Endothelial cell (in vitro differentiated cells): ENCODE results near the gene SLC29A4. TPM values are rescaled to one million over a fixed set of nuclear protein-coding genes. Genes with fewer than 3 reads are reported as not detected.
"Not testable (repeated sequence)": the region's sequence is repeated elsewhere in the genome, so short reads cannot be mapped to it uniquely, and the experiment has no call there.

Experiments
- DNase-seq: peaks from one replicate; pipeline ENCODE4 v3.0.0; 2021; ENCODE audit warnings: low spot score
- H3K27ac Mint-ChIP-seq: one replicate; pipeline ENCODE4 v1.8.0; 2021; ENCODE audit warnings: mixed read lengths, inconsistent platforms; ENCODE audit not compliant: unreplicated experiment
- H3K27me3 Mint-ChIP-seq: one replicate; pipeline ENCODE4 v1.8.0; 2021; ENCODE audit warnings: mild to moderate bottlenecking, moderate library complexity, mixed read lengths, inconsistent platforms; ENCODE audit not compliant: unreplicated experiment
- H3K36me3 Mint-ChIP-seq: one replicate; pipeline ENCODE4 v1.8.0; 2021; ENCODE audit warnings: mild to moderate bottlenecking, low read depth, mixed read lengths, inconsistent platforms; ENCODE audit not compliant: unreplicated experiment
- H3K4me1 Mint-ChIP-seq: one replicate; pipeline ENCODE4 v1.8.0; 2021; ENCODE audit warnings: mild to moderate bottlenecking, mixed read lengths, inconsistent platforms; ENCODE audit not compliant: unreplicated experiment
- H3K4me3 Mint-ChIP-seq: one replicate; pipeline ENCODE4 v1.8.0; 2021; ENCODE audit warnings: mild to moderate bottlenecking, mixed read lengths, inconsistent platforms; ENCODE audit not compliant: unreplicated experiment
- H3K9me3 Mint-ChIP-seq: one replicate; pipeline ENCODE4 v1.8.0; 2021; ENCODE audit warnings: mixed read lengths, inconsistent platforms; ENCODE audit not compliant: unreplicated experiment
- total RNA-seq: library from RNA; stranded (reverse); fragmentation: NEBNext Ultra II Directional; extraction: Animal tissue kit (Norgen Biotek cat#: 25700); gene quantifications from one replicate; pipeline ENCODE4 v1.2.1, GENCODE V29; 2021; ENCODE audit not compliant: unreplicated experiment
- TF ChIP-seq, protein P1 (sequence below): fragments of 200-600 bp; sonication (generic); IDR thresholded peaks from one replicate; pipeline ENCODE4 v1.5.0; 2021; ENCODE audit warnings: antibody characterized with exemption; ENCODE audit not compliant: unreplicated experiment

Gene SLC29A4
- total RNA-seq, 1 donor from 2014 or later: 6.4 TPM

DNA sequence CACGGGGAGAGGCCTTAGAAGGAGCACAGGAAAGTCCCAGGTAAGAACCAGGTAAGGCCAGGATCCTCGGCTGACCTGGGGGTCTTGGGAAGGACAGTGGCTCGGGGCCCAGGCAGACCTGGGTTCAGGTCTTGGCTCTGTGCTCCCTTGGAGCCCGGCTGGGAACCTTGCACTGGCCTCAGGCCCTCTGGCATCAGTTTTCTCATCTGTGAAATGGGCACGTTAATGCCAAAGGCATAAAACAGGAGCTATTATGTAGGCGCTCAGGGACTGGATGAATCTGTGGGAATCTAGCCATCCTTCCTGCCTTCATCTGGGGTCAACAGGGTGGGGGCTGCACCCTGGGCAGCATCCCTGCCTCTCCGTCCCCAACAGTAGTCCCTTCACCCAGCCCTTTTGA, 8.3 kb upstream of the SLC29A4 start:
- H3K4me3 Mint-ChIP-seq: no peak overlapping the region
- DNase-seq: no peak
- no peaks in the 10 kb centered on the region for H3K36me3 Mint-ChIP-seq
- H3K27me3 Mint-ChIP-seq: peaks cover 3% of the 10 kb centered on the region
- H3K27ac Mint-ChIP-seq: no peak overlapping the region
- no peaks in the 10 kb centered on the region for H3K9me3 Mint-ChIP-seq
- TF ChIP-seq, protein P1, sequence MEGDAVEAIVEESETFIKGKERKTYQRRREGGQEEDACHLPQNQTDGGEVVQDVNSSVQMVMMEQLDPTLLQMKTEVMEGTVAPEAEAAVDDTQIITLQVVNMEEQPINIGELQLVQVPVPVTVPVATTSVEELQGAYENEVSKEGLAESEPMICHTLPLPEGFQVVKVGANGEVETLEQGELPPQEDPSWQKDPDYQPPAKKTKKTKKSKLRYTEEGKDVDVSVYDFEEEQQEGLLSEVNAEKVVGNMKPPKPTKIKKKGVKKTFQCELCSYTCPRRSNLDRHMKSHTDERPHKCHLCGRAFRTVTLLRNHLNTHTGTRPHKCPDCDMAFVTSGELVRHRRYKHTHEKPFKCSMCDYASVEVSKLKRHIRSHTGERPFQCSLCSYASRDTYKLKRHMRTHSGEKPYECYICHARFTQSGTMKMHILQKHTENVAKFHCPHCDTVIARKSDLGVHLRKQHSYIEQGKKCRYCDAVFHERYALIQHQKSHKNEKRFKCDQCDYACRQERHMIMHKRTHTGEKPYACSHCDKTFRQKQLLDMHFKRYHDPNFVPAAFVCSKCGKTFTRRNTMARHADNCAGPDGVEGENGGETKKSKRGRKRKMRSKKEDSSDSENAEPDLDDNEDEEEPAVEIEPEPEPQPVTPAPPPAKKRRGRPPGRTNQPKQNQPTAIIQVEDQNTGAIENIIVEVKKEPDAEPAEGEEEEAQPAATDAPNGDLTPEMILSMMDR: no peak
- H3K4me1 Mint-ChIP-seq: no peaks in the 10 kb centered on the region

DNA sequence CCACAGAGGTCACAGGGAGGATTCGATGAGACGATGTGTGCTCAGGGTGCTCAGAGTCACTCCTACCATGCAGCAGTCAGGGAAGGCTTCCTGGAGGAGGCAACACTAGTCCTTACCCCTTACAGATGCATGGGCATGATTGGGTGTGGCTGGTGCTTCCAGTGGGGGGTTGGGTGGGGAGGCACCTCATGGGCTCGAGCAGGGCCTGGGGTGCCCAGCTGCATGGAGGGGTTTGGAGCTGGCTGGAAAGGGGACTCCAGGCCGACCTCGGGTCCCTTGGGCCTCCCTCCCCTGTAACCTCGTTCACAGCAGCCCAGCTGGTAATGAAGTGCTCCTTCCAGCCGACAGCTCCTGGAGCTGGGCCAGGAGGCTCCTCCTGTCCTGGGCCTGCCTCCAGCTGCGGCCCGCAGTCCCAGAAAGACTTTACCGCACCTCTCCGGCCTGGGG, 7.7 kb upstream of the SLC29A4 start:
- not testable (repeated sequence) for H3K27ac Mint-ChIP-seq, H3K4me3 Mint-ChIP-seq, DNase-seq, H3K4me1 Mint-ChIP-seq, H3K9me3 Mint-ChIP-seq, H3K36me3 Mint-ChIP-seq, H3K27me3 Mint-ChIP-seq

DNA sequence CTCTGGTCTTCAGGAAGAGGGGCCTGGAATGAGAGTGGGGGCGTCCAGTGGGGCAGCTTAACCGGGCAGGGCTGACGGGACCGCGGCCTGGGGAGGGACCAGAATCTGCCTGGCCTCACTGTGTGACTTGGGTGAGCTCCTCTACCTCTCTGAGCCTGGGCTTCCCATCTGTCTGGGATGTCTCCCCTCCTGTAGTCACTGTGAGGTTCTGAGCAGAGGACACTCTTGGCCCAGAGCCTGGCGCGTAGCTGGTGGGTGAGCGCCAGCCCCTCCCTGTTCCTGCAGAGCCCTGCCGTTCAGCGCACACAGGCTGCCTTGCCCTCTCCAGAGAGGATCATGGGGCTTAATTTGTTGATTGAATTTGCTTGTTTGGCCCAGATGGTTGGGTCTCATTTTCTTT, 7.2 kb upstream of the SLC29A4 start:
- DNase-seq, H3K4me1 Mint-ChIP-seq, H3K4me3 Mint-ChIP-seq, H3K36me3 Mint-ChIP-seq, H3K27ac Mint-ChIP-seq, H3K27me3 Mint-ChIP-seq, H3K9me3 Mint-ChIP-seq: not testable (repeated sequence)

DNA sequence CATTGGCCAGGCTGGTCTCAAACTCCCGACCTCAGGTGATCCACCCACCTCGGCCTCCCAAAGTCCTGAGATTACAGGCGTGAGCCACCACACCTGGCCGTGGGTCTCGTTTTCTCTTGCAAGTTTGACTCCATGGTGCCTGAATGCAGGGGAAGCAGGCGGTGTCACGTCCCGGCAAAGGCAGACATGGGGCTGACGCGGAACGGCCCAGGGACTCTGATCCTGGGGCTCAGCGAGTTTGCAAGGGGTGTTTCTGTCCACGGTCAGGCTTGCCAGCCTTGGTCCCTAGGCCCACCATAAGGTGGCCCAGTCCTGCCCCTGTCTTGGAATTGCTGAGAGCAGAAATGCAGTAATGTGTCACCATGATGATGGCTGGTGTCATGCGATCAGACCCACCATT, 6.6 kb upstream of the SLC29A4 start:
- H3K36me3 Mint-ChIP-seq, DNase-seq, H3K27ac Mint-ChIP-seq, H3K9me3 Mint-ChIP-seq, H3K4me3 Mint-ChIP-seq, H3K4me1 Mint-ChIP-seq, H3K27me3 Mint-ChIP-seq: not testable (repeated sequence)

DNA sequence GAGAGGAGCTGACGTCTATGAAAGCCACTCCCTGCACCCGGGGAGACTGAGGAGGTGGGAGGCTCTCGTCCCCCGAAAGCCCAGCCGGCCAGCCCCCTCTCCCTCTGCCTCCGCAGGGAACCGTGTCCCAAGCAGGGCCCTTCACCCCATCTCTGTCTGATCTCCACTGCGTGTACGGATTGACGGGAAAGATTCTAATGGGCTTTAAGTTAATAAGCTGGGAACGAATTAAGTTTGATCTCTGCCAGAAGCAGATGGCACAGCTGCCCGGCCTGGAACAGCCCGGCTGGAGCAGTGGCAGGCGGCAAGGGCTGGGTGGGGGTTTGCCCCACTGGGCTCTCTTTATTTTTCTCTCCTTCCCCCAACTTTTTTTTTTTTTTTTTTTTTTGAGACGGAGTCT, 6.1 kb upstream of the SLC29A4 start:
- no peak overlapping the region for H3K27ac Mint-ChIP-seq
- no peaks in the 10 kb centered on the region for H3K4me1 Mint-ChIP-seq
- H3K9me3 Mint-ChIP-seq: no peaks in the 10 kb centered on the region
- DNase-seq: no peak
- no peak overlapping the region for H3K4me3 Mint-ChIP-seq
- H3K36me3 Mint-ChIP-seq: no peaks in the 10 kb centered on the region
- TF ChIP-seq, protein P1: no peak
- peaks cover 10% of the 10 kb centered on the region for H3K27me3 Mint-ChIP-seq

DNA sequence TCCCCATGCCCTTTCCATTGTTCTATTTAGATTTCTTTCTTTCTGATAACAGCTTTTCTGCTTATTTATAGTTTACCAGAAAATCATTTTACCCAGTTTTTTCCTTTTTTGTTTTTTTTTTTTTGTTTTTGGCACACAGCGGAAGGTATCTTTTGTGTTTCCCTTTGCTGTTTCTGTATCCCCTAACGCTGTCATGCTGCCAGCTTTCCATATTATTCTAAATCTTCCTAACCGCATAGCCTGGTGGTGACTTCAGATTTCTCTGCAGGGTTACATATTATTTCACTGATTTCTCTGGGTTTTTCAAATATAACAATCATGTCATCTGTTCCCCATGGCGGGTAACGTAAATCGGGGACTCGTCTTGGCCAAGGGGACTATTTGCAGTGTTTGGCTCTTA, 4.0 kb upstream of the SLC29A4 start:
- H3K36me3 Mint-ChIP-seq: no peaks in the 10 kb centered on the region
- no peak overlapping the region for H3K4me3 Mint-ChIP-seq
- TF ChIP-seq, protein P1: no peak
- H3K27me3 Mint-ChIP-seq: peaks cover 8% of the 10 kb centered on the region
- H3K9me3 Mint-ChIP-seq: no peaks in the 10 kb centered on the region
- no peaks in the 10 kb centered on the region for H3K4me1 Mint-ChIP-seq
- DNase-seq: no peak
- H3K27ac Mint-ChIP-seq: no peak overlapping the region

DNA sequence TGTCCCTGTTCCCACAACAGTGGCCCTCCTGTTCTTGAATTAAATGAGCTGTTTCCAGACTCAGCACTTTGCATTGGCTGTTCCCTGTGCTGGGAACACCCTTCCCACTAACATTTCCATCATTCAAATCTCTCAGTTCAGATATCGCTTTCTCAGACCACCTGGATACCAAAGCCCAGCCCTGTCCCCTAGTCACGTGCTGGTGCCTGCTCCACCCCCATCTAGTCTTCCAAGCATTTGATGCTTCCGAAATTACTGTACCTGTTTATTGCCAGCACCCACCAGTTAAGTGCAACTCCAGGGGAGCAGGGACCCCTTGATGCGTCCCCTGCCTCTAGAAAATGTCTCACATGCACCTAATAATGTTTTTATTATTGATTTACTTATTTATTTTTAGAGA, 3.0 kb upstream of the SLC29A4 start:
- TF ChIP-seq, protein P1: no peak
- no peaks in the 10 kb centered on the region for H3K4me1 Mint-ChIP-seq
- no peaks in the 10 kb centered on the region for H3K36me3 Mint-ChIP-seq
- no peak overlapping the region for H3K4me3 Mint-ChIP-seq
- no peak overlapping the region for H3K27ac Mint-ChIP-seq
- peaks cover 8% of the 10 kb centered on the region for H3K27me3 Mint-ChIP-seq
- no peak for DNase-seq
- H3K9me3 Mint-ChIP-seq: no peaks in the 10 kb centered on the region

DNA sequence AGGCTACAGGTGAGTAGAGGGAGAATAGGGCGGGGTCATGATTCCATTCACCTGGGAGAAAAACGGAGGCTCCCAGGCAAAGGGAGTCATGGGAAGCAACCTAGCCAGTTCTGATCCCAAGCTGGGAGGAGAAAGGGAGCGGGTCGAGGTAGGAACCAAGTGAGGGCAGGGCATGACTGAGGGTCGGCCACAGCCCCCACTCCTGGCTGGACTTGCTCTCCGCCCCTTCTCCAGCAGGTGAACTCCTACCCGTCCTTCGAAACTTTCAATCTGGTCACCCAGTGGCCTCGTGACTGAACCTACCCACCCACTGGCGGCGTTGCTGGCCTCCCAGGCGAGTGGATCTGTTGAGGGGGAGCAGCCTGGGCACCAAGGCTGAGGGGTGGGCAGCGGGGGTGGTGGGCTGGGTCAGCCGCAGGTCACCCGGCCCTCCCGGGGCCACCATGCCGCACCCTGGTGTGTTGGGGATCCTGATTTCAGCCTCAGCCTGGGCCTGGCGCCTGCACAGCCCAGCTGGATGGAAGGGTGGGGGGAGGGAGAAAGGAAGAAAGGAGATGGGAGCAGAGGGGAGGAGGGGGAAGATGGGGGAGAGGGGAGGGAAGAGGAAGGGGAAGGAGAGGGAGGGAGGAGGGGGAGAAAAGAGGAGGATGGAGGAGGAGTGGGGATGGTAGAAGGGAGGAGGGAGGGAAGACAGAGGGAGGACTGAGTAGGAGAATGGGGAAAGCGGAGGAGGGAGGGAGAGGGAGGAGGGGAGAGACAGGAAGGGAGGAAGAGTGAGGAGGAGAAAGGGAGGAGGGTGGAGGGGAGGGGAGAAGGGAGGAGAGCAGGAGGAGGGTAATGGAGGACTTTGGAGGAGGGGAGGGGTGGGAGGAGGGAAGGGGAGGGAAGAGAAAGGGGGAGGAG, 894 bp upstream of the SLC29A4 start:
- not testable (repeated sequence) for H3K36me3 Mint-ChIP-seq, DNase-seq, H3K4me1 Mint-ChIP-seq, H3K27me3 Mint-ChIP-seq, H3K27ac Mint-ChIP-seq, H3K4me3 Mint-ChIP-seq, H3K9me3 Mint-ChIP-seq
